ENCODE results near the gene APMAP. TPM values are rescaled to one million over a fixed set of nuclear protein-coding genes. Genes with fewer than 3 reads are reported as not detected.

APMAP gene
- total and polyA plus RNA-seq, 2 of the 13 experiments (the other 11 are each of a cell fraction or from before 2014, with no cell fraction given) = 168 to 214 TPM

DNA sequence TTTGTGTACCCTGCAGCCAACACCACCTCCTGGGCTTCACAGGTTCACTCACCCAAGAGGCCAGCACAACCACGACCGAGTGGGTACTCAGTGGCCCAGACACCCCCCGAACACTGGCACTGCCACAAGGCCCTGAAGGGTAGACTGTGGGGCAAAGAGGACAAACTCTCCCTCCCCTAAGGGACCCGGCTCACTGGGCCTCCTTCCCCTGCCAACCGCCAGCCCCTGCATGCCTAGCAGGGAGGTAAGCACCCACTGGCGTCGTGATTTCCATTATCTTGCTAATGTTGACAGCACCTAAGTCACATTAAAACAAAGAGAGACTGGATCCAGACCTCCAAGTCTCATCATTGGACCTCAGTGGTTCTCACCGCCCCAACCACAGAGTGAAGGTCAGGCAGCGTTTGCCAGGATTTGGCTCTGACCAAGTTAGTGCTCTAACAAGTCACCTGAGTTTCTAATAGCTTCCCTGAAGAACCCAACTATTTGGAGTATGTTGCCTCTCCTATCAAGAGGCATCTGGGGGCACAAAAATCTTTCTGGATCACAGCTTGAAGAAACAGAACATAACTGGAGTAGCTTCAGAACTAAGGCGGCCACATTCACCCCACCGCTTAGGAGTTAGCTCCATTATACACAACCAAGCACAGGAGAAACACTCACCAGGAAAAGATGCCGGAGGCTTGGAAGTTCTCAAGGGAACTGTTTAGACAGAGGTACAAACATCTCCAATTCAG is 14.0 kb upstream of the APMAP start:
- Histone ChIP-seq H3K4me3 (replicated peaks in 1 of 3; ENCODE audit: insufficient read depth in 1 of 3, low read depth in 2 of 3, low read length in 3 of 3) (no peak overlapping the region), H3K36me3 (replicated peaks in 1 of 2; ENCODE audit: control insufficient read depth in 1 of 2, insufficient read depth in 2 of 2, low read length in 2 of 2) (peaks cover 0 to 3% of the 10 kb centered on the region in 2 experiments; a peak in 3 of 5 replicates), H3K79me2 (ENCODE audit: insufficient read depth, low read length) (no peaks in the 10 kb centered on the region), H3K9ac (ENCODE audit: insufficient read depth, low read depth, low read length) (no peak overlapping the region), H3K27ac (ENCODE audit: extremely low read length, insufficient read depth, low read length) (no peak overlapping the region), H4K20me1 (ENCODE audit: insufficient read depth, low read length) (no peaks in the 10 kb centered on the region), H3K4me1 (ENCODE audit: insufficient read depth, low read length) (no peaks in the 10 kb centered on the region), H3K4me2 (ENCODE audit: low read depth, low read length) (no peak overlapping the region), H2AFZ (ENCODE audit: low read length) (no peak overlapping the region), H3K27me3 (ENCODE audit: control insufficient read depth in 1 of 2, insufficient read depth in 2 of 2, low read length in 2 of 2) (0 out of 5 replicates have a peak, but pooled peaks cover 0 to 5% of the 10 kb centered on the region in 2 experiments), H3K9me3 (ENCODE audit: low read length) (no peaks in the 10 kb centered on the region)
- ChIA-PET CTCF (ENCODE audit: low intra/inter-chr PET ratio, low total read pairs) (no interaction called here), POLR2A (interaction anchor here (0.5 kb wide), 1 partner anchor 182 kb away, joined by 4 read pairs; no protein-coding TSS in a partner anchor)
- DNase-seq (ENCODE audit: low spot score) (no peak), FAIRE-seq (no peak), ATAC-seq (no peak)
- intact Hi-C loops (cut with micrococcal nuclease; ENCODE audit: unreplicated experiment) (no loop called here), in situ Hi-C loops (cut with HindIII; ENCODE audit: extremely low pct_ligation_motif_present, low pct_unique_long_range_greater_than_20kb) (no loop called here)
- 63% methylated on average over 11 of the region's 12 CpGs for WGBS (ENCODE audit: low lambda C conversion rate)
- TSS peak; percentile 44 for BruUV-seq (replicated peaks)
- TF ChIP-seq GATAD2A (CRISPR knock-in tag; IDR thresholded peaks at IDR 0.05) (no peak), ELF4 (CRISPR knock-in tag; IDR thresholded peaks at IDR 0.05; ENCODE audit: borderline replicate concordance) (no peak), ZNF354B (CRISPR knock-in tag; IDR thresholded peaks at IDR 0.05) (no peak), RFXANK (CRISPR knock-in tag; IDR thresholded peaks at IDR 0.05) (no peak), ZNF556 (CRISPR knock-in tag; IDR thresholded peaks at IDR 0.05; ENCODE audit: borderline replicate concordance) (no peak), ZNF777 (CRISPR knock-in tag; IDR thresholded peaks at IDR 0.05) (no peak), MAFK (conservative IDR thresholded peaks at IDR 0.05 in 1 of 2, IDR thresholded peaks at IDR 0.05 in 1 of 2; ENCODE audit: low read length in 2 of 2) (no peak), RFX1 (IDR thresholded peaks at IDR 0.05) (no peak), HOXA5 (CRISPR knock-in tag; IDR thresholded peaks at IDR 0.05) (no peak), NFKB2 (CRISPR knock-in tag; IDR thresholded peaks at IDR 0.05; ENCODE audit: borderline replicate concordance) (no peak)
- TF ChIP-seq, protein P1, sequence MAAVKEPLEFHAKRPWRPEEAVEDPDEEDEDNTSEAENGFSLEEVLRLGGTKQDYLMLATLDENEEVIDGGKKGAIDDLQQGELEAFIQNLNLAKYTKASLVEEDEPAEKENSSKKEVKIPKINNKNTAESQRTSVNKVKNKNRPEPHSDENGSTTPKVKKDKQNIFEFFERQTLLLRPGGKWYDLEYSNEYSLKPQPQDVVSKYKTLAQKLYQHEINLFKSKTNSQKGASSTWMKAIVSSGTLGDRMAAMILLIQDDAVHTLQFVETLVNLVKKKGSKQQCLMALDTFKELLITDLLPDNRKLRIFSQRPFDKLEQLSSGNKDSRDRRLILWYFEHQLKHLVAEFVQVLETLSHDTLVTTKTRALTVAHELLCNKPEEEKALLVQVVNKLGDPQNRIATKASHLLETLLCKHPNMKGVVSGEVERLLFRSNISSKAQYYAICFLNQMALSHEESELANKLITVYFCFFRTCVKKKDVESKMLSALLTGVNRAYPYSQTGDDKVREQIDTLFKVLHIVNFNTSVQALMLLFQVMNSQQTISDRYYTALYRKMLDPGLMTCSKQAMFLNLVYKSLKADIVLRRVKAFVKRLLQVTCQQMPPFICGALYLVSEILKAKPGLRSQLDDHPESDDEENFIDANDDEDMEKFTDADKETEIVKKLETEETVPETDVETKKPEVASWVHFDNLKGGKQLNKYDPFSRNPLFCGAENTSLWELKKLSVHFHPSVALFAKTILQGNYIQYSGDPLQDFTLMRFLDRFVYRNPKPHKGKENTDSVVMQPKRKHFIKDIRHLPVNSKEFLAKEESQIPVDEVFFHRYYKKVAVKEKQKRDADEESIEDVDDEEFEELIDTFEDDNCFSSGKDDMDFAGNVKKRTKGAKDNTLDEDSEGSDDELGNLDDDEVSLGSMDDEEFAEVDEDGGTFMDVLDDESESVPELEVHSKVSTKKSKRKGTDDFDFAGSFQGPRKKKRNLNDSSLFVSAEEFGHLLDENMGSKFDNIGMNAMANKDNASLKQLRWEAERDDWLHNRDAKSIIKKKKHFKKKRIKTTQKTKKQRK (IDR thresholded peaks at IDR 0.05; ENCODE audit: low read length) = no peak
- TF ChIP-seq, protein P2, sequence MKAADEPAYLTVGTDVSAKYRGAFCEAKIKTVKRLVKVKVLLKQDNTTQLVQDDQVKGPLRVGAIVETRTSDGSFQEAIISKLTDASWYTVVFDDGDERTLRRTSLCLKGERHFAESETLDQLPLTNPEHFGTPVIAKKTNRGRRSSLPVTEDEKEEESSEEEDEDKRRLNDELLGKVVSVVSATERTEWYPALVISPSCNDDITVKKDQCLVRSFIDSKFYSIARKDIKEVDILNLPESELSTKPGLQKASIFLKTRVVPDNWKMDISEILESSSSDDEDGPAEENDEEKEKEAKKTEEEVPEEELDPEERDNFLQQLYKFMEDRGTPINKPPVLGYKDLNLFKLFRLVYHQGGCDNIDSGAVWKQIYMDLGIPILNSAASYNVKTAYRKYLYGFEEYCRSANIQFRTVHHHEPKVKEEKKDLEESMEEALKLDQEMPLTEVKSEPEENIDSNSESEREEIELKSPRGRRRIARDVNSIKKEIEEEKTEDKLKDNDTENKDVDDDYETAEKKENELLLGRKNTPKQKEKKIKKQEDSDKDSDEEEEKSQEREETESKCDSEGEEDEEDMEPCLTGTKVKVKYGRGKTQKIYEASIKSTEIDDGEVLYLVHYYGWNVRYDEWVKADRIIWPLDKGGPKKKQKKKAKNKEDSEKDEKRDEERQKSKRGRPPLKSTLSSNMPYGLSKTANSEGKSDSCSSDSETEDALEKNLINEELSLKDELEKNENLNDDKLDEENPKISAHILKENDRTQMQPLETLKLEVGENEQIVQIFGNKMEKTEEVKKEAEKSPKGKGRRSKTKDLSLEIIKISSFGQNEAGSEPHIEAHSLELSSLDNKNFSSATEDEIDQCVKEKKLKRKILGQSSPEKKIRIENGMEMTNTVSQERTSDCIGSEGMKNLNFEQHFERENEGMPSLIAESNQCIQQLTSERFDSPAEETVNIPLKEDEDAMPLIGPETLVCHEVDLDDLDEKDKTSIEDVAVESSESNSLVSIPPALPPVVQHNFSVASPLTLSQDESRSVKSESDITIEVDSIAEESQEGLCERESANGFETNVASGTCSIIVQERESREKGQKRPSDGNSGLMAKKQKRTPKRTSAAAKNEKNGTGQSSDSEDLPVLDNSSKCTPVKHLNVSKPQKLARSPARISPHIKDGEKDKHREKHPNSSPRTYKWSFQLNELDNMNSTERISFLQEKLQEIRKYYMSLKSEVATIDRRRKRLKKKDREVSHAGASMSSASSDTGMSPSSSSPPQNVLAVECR (CRISPR knock-in tag; IDR thresholded peaks at IDR 0.05; ENCODE audit: borderline replicate concordance) = no peak
- TF ChIP-seq, protein P3, sequence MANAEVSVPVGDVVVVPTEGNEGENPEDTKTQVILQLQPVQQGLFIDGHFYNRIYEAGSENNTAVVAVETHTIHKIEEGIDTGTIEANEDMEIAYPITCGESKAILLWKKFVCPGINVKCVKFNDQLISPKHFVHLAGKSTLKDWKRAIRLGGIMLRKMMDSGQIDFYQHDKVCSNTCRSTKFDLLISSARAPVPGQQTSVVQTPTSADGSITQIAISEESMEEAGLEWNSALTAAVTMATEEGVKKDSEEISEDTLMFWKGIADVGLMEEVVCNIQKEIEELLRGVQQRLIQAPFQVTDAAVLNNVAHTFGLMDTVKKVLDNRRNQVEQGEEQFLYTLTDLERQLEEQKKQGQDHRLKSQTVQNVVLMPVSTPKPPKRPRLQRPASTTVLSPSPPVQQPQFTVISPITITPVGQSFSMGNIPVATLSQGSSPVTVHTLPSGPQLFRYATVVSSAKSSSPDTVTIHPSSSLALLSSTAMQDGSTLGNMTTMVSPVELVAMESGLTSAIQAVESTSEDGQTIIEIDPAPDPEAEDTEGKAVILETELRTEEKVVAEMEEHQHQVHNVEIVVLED (CRISPR knock-in tag; IDR thresholded peaks at IDR 0.05; ENCODE audit: borderline replicate concordance) = no peak
- TF ChIP-seq, protein P4, sequence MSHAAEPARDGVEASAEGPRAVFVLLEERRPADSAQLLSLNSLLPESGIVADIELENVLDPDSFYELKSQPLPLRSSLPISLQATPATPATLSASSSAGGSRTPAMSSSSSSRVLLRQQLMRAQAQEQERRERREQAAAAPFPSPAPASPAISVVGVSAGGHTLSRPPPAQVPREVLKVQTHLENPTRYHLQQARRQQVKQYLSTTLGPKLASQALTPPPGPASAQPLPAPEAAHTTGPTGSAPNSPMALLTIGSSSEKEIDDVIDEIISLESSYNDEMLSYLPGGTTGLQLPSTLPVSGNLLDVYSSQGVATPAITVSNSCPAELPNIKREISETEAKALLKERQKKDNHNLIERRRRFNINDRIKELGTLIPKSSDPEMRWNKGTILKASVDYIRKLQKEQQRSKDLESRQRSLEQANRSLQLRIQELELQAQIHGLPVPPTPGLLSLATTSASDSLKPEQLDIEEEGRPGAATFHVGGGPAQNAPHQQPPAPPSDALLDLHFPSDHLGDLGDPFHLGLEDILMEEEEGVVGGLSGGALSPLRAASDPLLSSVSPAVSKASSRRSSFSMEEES (CRISPR knock-in tag; IDR thresholded peaks at IDR 0.05) = no peak

Measured in HepG2 (cell line).